ENCODE data around the gene NCOA1.

DNA sequence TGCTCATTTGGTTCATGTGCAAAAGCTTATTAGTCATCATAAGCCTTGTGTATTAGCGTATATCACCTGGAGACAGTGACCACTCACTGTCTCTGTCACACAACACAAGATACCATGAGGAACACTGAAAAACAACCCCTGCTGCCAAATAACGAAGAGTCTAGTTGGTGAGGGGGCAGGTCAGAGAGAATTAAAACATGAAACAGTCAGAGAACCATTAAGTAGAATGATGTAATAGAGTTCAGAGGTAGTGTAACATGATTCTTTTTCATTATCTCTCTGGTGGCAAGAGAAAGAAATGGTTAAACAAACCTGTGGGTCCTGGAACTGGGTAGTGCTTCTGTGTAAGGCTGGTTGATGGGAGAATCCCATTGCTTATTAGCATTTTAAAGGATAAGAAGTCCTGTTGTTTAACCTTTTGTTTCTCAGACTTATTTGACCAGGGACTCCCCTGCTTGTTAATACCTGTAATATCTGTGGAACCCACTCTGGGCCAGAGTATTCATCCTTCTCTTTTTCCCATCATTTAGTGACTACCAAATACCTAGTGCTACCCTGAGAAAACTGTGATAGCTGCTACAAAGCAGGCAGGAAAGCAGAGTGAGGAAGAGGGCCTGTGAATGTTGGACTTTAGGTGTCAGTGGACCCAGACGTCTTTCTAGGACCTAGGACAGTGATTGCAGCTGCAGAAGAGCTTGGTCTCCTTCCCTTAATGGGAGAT lies 264.1 kb downstream of the NCOA1 start:
- TF ChIP-seq, protein P1, sequence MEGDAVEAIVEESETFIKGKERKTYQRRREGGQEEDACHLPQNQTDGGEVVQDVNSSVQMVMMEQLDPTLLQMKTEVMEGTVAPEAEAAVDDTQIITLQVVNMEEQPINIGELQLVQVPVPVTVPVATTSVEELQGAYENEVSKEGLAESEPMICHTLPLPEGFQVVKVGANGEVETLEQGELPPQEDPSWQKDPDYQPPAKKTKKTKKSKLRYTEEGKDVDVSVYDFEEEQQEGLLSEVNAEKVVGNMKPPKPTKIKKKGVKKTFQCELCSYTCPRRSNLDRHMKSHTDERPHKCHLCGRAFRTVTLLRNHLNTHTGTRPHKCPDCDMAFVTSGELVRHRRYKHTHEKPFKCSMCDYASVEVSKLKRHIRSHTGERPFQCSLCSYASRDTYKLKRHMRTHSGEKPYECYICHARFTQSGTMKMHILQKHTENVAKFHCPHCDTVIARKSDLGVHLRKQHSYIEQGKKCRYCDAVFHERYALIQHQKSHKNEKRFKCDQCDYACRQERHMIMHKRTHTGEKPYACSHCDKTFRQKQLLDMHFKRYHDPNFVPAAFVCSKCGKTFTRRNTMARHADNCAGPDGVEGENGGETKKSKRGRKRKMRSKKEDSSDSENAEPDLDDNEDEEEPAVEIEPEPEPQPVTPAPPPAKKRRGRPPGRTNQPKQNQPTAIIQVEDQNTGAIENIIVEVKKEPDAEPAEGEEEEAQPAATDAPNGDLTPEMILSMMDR (IDR thresholded peaks at IDR 0.05) = no peak
- TF ChIP-seq POLR2A (IDR thresholded peaks at IDR 0.05) = no peak

All from vagina (tissue), 2 donors.